VCaP (cell line): Measurements from ENCODE around the gene KIF20B.

Source experiments
- H3K27ac ChIP-seq: fragments of 450-650 bp; 2 replicates; pipeline ENCODE4 v1.5.1; 2017
- CTCF ChIP-seq: fragments of 450-650 bp; conservative IDR thresholded peaks from 2 replicates; pipeline ENCODE4 v1.5.1; 2017; ENCODE audit warnings: mild to moderate bottlenecking, moderate library complexity

Gene KIF20B, protein sequence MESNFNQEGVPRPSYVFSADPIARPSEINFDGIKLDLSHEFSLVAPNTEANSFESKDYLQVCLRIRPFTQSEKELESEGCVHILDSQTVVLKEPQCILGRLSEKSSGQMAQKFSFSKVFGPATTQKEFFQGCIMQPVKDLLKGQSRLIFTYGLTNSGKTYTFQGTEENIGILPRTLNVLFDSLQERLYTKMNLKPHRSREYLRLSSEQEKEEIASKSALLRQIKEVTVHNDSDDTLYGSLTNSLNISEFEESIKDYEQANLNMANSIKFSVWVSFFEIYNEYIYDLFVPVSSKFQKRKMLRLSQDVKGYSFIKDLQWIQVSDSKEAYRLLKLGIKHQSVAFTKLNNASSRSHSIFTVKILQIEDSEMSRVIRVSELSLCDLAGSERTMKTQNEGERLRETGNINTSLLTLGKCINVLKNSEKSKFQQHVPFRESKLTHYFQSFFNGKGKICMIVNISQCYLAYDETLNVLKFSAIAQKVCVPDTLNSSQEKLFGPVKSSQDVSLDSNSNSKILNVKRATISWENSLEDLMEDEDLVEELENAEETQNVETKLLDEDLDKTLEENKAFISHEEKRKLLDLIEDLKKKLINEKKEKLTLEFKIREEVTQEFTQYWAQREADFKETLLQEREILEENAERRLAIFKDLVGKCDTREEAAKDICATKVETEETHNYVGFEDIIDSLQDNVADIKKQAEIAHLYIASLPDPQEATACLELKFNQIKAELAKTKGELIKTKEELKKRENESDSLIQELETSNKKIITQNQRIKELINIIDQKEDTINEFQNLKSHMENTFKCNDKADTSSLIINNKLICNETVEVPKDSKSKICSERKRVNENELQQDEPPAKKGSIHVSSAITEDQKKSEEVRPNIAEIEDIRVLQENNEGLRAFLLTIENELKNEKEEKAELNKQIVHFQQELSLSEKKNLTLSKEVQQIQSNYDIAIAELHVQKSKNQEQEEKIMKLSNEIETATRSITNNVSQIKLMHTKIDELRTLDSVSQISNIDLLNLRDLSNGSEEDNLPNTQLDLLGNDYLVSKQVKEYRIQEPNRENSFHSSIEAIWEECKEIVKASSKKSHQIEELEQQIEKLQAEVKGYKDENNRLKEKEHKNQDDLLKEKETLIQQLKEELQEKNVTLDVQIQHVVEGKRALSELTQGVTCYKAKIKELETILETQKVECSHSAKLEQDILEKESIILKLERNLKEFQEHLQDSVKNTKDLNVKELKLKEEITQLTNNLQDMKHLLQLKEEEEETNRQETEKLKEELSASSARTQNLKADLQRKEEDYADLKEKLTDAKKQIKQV (N-terminal part only)

DNA sequence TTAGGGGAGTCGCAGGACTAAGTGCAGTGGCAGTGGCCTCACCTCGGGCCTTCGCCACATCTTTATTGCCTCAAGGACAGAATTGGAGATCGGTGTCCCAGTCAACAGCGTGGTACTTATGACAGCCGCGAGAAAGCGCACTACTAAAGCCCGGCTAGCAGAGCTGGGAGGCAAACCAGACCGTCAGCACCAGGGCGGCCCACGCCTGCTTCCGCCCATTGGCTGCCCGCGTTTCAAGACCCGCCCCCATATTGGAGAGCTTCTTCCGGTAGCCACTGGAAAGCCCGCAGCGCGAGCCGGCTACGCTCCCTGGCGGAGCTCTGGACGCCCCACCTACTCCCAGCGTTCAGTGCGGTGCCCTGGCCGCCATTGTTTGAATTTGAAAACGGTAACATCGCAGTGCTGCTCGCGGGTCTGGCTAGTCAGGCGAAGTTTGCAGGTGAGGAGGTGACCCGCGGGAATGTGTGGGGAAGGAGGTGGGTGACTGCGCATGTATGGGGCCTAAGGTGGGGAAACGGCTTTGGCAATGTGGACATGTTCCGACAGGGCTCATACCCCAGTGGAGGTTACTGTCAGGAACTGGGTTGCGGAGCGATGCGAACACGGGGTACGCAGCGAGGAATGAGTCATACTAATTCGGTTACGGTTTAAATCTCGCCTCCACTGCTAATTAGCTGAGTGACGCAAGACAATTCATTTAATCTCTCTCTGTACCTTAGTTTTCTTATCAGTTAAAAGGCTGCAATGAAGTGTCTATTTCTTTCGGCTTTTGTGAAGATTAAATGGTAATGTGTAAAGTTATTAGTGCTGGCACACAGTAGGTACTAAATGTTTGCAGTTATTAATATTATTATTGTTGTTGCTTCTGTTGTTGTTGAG lies at the start of gene KIF20B:
Gene KIF20B (plus strand): TSS at position 349 of the 879 bp plus-strand sequence. CDS start 3,705 bp downstream, outside the sequence.
- TF ChIP-seq CTCF, result peak; percentile 37
- H3K27ac ChIP-seq, result peak within 1 kb of the TSS; percentile 83

- no peak for TF ChIP-seq CTCF
- H3K27ac ChIP-seq, result no peak overlapping the region
These were observed 49.3 kb upstream of the KIF20B start for GRCh38 chr10:89651916-89652573.

DNA sequence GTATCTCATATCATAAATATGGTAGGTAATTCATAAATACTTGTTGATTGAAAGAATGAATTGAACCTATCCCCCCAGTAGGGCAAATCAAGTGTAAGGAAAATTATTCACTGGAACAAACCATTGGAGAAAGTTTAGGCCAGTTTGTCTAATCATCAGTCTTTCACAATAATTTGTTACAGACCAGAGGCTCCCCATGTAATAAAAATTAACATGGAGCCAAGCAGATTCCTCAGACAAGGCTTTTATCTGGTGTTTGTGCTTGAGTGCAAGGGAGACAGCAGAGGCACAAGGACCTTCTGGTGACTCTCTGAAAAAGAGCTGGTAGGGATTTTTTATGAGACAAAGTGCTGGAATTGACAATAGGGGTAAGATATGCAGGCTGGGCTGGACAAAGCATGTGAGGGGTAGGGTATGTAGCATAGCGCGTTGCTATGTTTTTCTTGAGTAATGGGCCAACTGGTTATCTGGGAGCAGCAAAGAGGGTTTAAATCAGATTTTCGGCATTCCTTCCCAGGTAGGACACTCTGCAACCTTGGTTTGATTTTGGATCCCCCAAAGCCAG lies 48.5 kb upstream of the KIF20B start:
- H3K27ac ChIP-seq, result no peak overlapping the region
- TF ChIP-seq CTCF, result no peak

- no peak for TF ChIP-seq CTCF
- H3K27ac ChIP-seq, result no peak overlapping the region
These were observed 48.0 kb upstream of the KIF20B start for GRCh38 chr10:89653410-89653869.

- H3K27ac ChIP-seq, result no peak overlapping the region
- no peak for TF ChIP-seq CTCF
These were observed 45.7 kb upstream of the KIF20B start for GRCh38 chr10:89655722-89656121.

GRCh38 chr10:89657302-89657701 lies 44.1 kb upstream of the KIF20B start:
- no peak overlapping the region for H3K27ac ChIP-seq
- no peak for TF ChIP-seq CTCF
